ENCODE data around the gene AIF1.

AIF1 gene

DNA sequence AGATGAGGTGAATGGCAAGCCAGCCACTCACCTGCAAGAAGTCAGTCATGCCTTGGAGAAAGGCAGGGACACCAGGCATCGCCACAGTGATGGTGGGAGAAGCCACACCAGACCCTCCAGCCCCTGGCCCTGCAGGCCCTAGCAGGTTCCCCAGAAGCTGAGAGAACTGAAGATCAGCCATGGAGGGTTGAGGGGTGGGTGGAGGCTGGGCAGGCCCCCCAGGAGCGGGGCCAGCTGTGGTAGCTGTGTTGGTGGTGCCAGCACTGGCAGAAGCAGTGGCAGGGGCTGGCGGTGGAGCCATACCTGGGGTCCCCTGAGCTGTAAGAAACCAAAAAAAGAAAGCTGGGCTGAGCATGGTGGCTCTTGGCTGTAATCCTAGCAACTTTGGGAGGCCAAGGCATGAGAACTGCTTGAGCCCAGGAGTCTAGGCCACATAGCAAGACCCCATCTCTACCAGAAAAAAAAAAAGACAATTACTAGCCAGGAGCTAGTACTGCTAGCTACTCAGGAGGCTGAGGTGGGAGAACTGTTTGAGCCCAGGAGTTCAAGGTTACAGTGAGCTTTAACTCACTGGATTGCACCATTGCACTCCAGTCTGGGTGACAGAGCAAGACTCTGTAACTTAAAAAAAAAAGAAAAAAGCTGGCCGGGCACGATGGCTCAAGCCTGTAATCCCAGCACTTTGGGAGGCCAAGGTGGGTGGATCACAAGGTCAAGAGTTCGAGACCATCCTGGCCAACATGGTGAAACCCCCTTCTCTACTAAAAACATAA lies 27.9 kb downstream of the AIF1 start:
- no peak for DNase-seq (ENCODE audit: low read depth in 2 of 2)

- DNase-seq (ENCODE audit: low read depth in 2 of 2): no peak
Observed at GRCh38 chr6:31643818-31644454, 28.9 kb downstream of the AIF1 start.

- DNase-seq (ENCODE audit: low read depth in 2 of 2): no peak
Observed at GRCh38 chr6:31645325-31645724, 30.3 kb downstream of the AIF1 start.

GRCh38 chr6:31651602-31652191 lies 36.7 kb downstream of the AIF1 start:
- peak; percentile 41 to 58 for DNase-seq (ENCODE audit: low read depth in 2 of 2)

GRCh38 chr6:31652925-31653724 lies 38.1 kb downstream of the AIF1 start:
- DNase-seq (ENCODE audit: low read depth in 2 of 2): peak; percentile 74 to 79

DNA sequence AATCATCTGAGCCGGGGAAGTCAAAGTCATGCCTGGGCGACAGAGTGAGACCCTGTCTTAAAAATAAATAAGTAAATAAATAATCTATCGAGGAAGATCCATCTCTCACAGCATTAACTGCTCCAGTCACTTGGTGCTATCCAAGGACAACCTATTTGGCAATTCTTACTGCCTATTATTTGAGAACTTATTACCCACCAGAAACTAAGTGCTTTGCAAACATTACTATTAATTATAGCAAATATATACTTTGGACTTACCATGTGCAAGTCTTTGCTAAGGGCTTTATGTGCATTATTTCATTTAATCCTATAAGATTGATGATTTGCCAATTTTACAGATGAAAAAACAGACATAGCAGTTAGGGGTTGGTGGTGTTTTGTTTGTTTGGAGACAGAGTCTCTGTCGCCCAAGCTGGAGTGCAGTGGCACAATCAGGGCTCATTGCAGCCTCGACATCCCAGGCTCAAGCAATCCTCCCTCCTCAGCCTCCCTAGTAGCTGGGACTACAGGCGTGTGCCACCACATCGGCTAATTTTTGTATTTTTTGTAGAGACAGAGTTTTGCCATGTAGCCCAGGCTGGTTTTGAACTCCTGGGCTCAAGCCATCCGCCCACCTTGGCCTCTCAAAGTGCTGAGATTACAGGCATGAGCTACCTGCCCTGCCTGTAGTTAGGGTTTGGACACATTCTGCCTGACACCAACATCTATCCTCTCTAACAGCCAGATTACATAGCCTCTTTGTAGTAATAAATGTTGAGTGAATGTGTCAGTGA lies 39.7 kb downstream of the AIF1 start:
- DNase-seq (ENCODE audit: low read depth in 2 of 2): no peak

DNA sequence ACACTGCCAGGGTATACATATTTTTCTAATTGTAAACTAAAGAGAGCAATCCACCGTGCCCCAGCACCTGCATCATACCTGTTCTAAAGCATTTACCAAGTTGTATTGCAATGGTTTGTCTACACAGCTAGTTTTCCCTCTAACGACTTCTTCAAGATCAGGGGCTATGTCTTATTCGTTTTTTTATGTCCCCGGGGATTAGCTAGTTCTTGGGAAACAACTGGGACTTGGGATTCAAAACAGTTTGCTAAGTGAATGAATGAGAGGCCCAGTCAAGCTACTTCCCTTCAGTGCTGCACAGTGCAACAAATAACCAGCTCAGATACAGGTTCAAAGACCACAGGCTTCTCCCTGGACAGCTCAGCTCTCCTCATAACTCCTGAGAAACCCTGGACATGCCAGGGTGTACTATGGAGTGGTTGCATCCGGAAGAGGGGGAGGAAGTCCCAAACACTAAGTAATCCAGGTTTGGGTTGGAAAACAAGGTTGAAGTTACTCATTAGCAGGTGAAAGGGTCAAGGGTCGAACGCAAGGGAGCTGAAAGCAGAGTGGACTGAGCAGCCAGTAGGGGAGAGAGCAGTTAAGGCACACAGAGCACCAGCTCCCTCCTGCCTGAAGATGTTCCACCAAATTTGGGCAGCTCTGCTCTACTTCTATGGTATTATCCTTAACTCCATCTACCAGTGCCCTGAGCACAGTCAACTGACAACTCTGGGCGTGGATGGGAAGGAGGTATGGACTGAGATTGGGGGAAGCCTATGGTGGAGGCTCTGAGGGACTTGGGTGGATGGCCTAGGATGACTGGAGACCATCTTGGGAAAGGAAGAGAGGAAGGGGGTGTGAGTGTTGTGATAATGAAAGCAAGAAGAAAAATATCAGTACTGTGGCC lies 40.6 kb downstream of the AIF1 start, which contains the start of gene APOM:
TSS of gene APOM (plus strand) at position 546 of the 889 bp plus-strand sequence. CDS start at position 619, 73 bp downstream.
- no peak for DNase-seq (ENCODE audit: low read depth in 2 of 2)

DNA sequence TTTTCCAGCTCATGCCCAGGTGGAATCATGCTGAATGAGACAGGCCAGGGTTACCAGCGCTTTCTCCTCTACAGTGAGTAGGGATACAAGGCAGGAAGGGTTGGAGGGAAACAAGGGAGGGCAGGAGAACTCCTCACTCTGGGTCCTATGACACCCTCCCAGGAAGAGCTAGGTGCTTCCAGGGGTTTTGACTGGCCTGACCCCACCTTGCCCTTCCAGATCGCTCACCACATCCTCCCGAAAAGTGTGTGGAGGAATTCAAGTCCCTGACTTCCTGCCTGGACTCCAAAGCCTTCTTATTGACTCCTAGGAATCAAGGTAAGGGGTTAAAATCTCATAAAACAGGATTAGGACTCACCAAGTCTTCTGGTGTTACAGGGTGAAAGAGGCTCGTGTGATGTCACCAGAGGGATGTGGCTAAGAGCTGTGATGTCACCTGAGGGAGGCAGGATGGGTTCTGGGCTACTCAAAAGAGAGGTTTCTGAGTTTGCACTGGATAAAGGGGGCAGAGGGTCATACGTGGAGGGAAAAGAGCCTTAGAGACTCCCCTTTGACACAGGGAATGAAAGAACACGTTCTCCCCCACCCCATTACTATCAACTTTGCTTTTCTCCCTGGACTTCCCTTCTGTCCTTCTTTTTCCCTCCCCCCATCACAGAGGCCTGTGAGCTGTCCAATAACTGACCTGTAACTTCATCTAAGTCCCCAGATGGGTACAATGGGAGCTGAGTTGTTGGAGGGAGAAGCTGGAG lies 42.5 kb downstream of the AIF1 start:
- no peak for DNase-seq (ENCODE audit: low read depth in 2 of 2)

GRCh38 chr6:31658158-31658688 lies 43.2 kb downstream of the AIF1 start:
- DNase-seq (ENCODE audit: low read depth in 2 of 2): no peak

- no peak for DNase-seq (ENCODE audit: low read depth in 2 of 2)
Observed at GRCh38 chr6:31658983-31659648, 44.1 kb downstream of the AIF1 start.

GRCh38 chr6:31659649-31660380 lies 44.8 kb downstream of the AIF1 start:
- no peak for DNase-seq (ENCODE audit: low read depth in 2 of 2)

GRCh38 chr6:31660381-31661261 lies 45.6 kb downstream of the AIF1 start, which contains the start of gene C6orf47:
C6orf47 (minus strand) TSS chr6:31660778; CDS start chr6:31659947, 831 bp downstream.
- peak; percentile 51 to 63 for DNase-seq (ENCODE audit: low read depth in 2 of 2)

GRCh38 chr6:31661262-31662123 lies 46.5 kb downstream of the AIF1 start:
- DNase-seq (ENCODE audit: low read depth in 2 of 2): no peak

DNA sequence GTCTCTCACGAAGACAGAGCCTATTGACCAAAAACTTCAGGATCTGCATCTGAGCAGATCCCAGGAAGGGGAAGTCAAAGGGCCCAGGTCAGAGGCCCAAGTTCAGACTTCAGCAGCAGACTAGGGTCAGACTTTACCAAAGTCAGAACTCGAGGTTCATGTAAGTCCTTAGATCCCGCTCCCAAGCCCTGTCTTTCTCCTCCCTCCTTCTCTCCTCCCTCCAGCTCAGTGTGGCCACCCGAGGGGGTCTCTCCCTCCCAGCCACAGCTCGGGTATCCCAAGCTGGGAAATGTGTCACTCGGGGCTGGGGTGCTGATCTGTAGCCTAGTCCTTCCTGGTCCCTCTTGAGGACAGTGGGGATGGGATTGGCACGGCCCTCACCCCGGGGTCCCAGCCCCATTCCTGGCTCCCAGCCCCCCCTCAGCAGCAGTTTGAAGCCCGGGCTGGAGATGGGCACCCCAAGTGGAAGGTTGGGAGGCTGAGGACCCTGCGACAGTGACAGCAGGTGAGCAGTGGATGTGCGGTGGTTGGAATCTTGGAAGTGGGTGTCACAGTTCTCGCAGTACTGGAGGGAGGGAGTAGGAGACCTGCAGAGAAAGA lies 47.2 kb downstream of the AIF1 start:
- DNase-seq (ENCODE audit: low read depth in 2 of 2): no peak
